Activated T-cell treated with anti-CD3 and anti-CD28 coated beads for 1 hour (primary cell): ENCODE measurements around the gene CEP131.

Experiments used
- DNase-seq: peaks from one replicate; pipeline ENCODE4 v3.0.0-alpha.2; 2020; ENCODE audit warnings: low read depth

Gene CEP131

GRCh38 chr17:81223762-81224130 lies 981 bp upstream of the CEP131 start:
- DNase-seq = no peak

- DNase-seq = no peak
These were observed 202 bp downstream of the CEP131 start for GRCh38 chr17:81222620-81222905.

GRCh38 chr17:81221842-81222619 lies 734 bp downstream of the CEP131 start:
- DNase-seq = no peak

GRCh38 chr17:81221371-81221841 lies 1.4 kb downstream of the CEP131 start:
- no peak for DNase-seq

- no peak for DNase-seq
These were observed 3.1 kb downstream of the CEP131 start for GRCh38 chr17:81219476-81220180.

- no peak for DNase-seq
These were observed 3.8 kb downstream of the CEP131 start for GRCh38 chr17:81218991-81219390.

GRCh38 chr17:81218459-81218858 lies 4.3 kb downstream of the CEP131 start:
- no peak for DNase-seq

- DNase-seq = no peak
These were observed 5.3 kb downstream of the CEP131 start for GRCh38 chr17:81217491-81217890.

GRCh38 chr17:81213978-81214377 lies 8.8 kb downstream of the CEP131 start:
- no peak for DNase-seq

- DNase-seq = no peak
These were observed 10.4 kb downstream of the CEP131 start for GRCh38 chr17:81212365-81212764.

GRCh38 chr17:81210868-81211267 lies 11.9 kb downstream of the CEP131 start:
- DNase-seq = no peak

- DNase-seq = no peak
These were observed 12.3 kb downstream of the CEP131 start for GRCh38 chr17:81210466-81210865.

GRCh38 chr17:81209141-81209540 lies 13.6 kb downstream of the CEP131 start:
- DNase-seq = no peak

- no peak for DNase-seq
These were observed 14.1 kb downstream of the CEP131 start for GRCh38 chr17:81208651-81209050.

- DNase-seq = no peak
These were observed 14.9 kb downstream of the CEP131 start for GRCh38 chr17:81207610-81208581.

- DNase-seq = no peak
These were observed 16.1 kb downstream of the CEP131 start for GRCh38 chr17:81206657-81207056.

GRCh38 chr17:81206166-81206565 lies 16.6 kb downstream of the CEP131 start:
- no peak for DNase-seq

- no peak for DNase-seq
These were observed 18.2 kb downstream of the CEP131 start for GRCh38 chr17:81204578-81204977.

- no peak for DNase-seq
These were observed 19.6 kb downstream of the CEP131 start for GRCh38 chr17:81203136-81203535.

- DNase-seq = no peak
These were observed 20.4 kb downstream of the CEP131 start for GRCh38 chr17:81202318-81202717.

- DNase-seq = no peak
These were observed 21.8 kb downstream of the CEP131 start for GRCh38 chr17:81200695-81201580.

- no peak for DNase-seq
These were observed 22.6 kb downstream of the CEP131 start for GRCh38 chr17:81200201-81200600.
